ENCODE measurements around the gene FUOM. TPM values are rescaled to one million over a fixed set of nuclear protein-coding genes. Genes with fewer than 3 reads are reported as not detected.
A peak's percentile ranks its signal among the peaks of the same experiment; 100 is the strongest.

FUOM gene
- polyA plus RNA-seq (ENCODE audit: insufficient read length in 10 of 10), result 1 to 10 TPM; 2.6 to 9.3 (median 4.7) TPM
- long read RNA-seq, donor 1, partial matches to known transcripts, result 0 of 1 reads
- long read RNA-seq, donor 1, other reads (novel, unspliced or antisense), result 0 of 1 reads
- long read RNA-seq, donor 2, partial matches to known transcripts, result 0 of 2 reads
- long read RNA-seq, donor 2, other reads (novel, unspliced or antisense), result 0 of 2 reads
- long read RNA-seq, donor 3, partial matches to known transcripts, result 0 of 1 reads
- long read RNA-seq, donor 3, other reads (novel, unspliced or antisense), result 0 of 1 reads
- long read RNA-seq, donor 4, partial matches to known transcripts, result 0 of 4 reads
- long read RNA-seq, donor 4, other reads (novel, unspliced or antisense), result 0 of 4 reads
- long read RNA-seq, donor 5, partial matches to known transcripts, result 0 of 3 reads
- long read RNA-seq, donor 5, other reads (novel, unspliced or antisense), result 0 of 3 reads
- long read RNA-seq, donor 6, partial matches to known transcripts, result 0 of 2 reads
- long read RNA-seq, donor 6, other reads (novel, unspliced or antisense), result 0 of 2 reads
- long read RNA-seq, donor 7, partial matches to known transcripts, result 0 of 2 reads
- long read RNA-seq, donor 7, other reads (novel, unspliced or antisense), result 0 of 2 reads
- long read RNA-seq, donor 8, partial matches to known transcripts, result 0 of 1 reads
- long read RNA-seq, donor 8, other reads (novel, unspliced or antisense), result 0 of 1 reads
- long read RNA-seq, donor 9, partial matches to known transcripts, result 0 of 2 reads
- long read RNA-seq, donor 9, other reads (novel, unspliced or antisense), result 0 of 2 reads

GRCh38 chr10:133357285-133358161 lies at the start of gene FUOM:
Gene FUOM, minus strand, starts transcription at chr10:133358019. Its CDS starts 12 bp downstream, at chr10:133358007.
- peak in 2 of 3 donors; percentile 25 to 78 for DNase-seq

GRCh38 chr10:133405844-133406527 lies 48.2 kb upstream of the FUOM start:
- no peak for DNase-seq

GRCh38 chr10:133405272-133405671 lies 47.5 kb upstream of the FUOM start:
- DNase-seq, result no peak

- no peak for DNase-seq
These were observed 46.0 kb upstream of the FUOM start for GRCh38 chr10:133403784-133404183.

- no peak for DNase-seq
These were observed 45.5 kb upstream of the FUOM start for GRCh38 chr10:133403359-133403758.

- no peak for DNase-seq
These were observed 44.3 kb upstream of the FUOM start for GRCh38 chr10:133401981-133402725.

GRCh38 chr10:133401500-133401899 lies 43.7 kb upstream of the FUOM start:
- no peak for DNase-seq

- no peak for DNase-seq
These were observed 43.0 kb upstream of the FUOM start for GRCh38 chr10:133400624-133401424.

- no peak for DNase-seq
These were observed 41.3 kb upstream of the FUOM start for GRCh38 chr10:133399123-133399601.

GRCh38 chr10:133397938-133398337 lies 40.1 kb upstream of the FUOM start:
- DNase-seq, result no peak

GRCh38 chr10:133396035-133396624 lies 38.3 kb upstream of the FUOM start:
- DNase-seq, result no peak

GRCh38 chr10:133394801-133395221 lies 37.0 kb upstream of the FUOM start:
- no peak for DNase-seq

GRCh38 chr10:133394064-133394663 lies 36.3 kb upstream of the FUOM start, which contains the start of gene MTG1:
Gene MTG1, plus strand, starts transcription at chr10:133394157. Its CDS starts 64 bp downstream, at chr10:133394221.
- peak; percentile 95 to 97 (median 97) for DNase-seq

GRCh38 chr10:133393401-133394063 lies 35.7 kb upstream of the FUOM start:
- no peak for DNase-seq

GRCh38 chr10:133391761-133392518 lies 34.1 kb upstream of the FUOM start:
- DNase-seq, result no peak

GRCh38 chr10:133391249-133391635 lies 33.4 kb upstream of the FUOM start:
- DNase-seq, result no peak

Data from muscle of back (tissue), 13 donors.